ENCODE measurements around the gene PRR20G.

DNA sequence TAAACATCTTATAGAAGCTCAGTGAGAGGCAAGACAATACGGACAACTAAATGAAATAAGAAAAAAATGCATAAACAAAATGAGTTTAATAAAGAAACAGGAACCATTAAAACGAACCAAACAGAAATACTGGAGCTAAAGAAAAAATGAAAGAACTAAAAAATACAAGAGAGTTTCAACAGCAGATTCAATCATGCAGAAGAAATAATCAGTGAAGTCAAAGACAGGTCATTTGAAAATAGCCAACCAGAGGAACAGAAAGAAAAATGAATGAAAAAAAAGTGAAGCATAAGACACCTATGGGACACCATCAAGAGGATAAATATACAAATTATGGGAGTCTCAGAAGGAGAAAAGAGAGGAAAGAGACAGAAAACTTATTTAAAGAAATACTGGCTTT is 42.5 kb upstream of the PRR20G start:
- TF ChIP-seq SIN3A (IDR thresholded peaks at IDR 0.05; ENCODE audit: borderline replicate concordance, insufficient read depth, low read length) (no peak), TAF1 (IDR thresholded peaks at IDR 0.05; ENCODE audit: borderline replicate concordance, insufficient read depth, low read length) (no peak), FOXP2 (optimal IDR thresholded peaks at IDR 0.05; ENCODE audit: borderline replicate concordance, extremely low read depth, extremely low read length, insufficient read depth) (no peak), POLR2AphosphoS5 (IDR thresholded peaks at IDR 0.05; ENCODE audit: low read depth, low read length) (no peak)
- TF ChIP-seq, protein P1, sequence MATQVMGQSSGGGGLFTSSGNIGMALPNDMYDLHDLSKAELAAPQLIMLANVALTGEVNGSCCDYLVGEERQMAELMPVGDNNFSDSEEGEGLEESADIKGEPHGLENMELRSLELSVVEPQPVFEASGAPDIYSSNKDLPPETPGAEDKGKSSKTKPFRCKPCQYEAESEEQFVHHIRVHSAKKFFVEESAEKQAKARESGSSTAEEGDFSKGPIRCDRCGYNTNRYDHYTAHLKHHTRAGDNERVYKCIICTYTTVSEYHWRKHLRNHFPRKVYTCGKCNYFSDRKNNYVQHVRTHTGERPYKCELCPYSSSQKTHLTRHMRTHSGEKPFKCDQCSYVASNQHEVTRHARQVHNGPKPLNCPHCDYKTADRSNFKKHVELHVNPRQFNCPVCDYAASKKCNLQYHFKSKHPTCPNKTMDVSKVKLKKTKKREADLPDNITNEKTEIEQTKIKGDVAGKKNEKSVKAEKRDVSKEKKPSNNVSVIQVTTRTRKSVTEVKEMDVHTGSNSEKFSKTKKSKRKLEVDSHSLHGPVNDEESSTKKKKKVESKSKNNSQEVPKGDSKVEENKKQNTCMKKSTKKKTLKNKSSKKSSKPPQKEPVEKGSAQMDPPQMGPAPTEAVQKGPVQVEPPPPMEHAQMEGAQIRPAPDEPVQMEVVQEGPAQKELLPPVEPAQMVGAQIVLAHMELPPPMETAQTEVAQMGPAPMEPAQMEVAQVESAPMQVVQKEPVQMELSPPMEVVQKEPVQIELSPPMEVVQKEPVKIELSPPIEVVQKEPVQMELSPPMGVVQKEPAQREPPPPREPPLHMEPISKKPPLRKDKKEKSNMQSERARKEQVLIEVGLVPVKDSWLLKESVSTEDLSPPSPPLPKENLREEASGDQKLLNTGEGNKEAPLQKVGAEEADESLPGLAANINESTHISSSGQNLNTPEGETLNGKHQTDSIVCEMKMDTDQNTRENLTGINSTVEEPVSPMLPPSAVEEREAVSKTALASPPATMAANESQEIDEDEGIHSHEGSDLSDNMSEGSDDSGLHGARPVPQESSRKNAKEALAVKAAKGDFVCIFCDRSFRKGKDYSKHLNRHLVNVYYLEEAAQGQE (IDR thresholded peaks at IDR 0.05; ENCODE audit: insufficient read depth in 1 of 2, low read depth in 2 of 2, low read length in 2 of 2): no peak
